ENCODE data around the gene CORO2A. TPM values are rescaled to one million over a fixed set of nuclear protein-coding genes. Genes with fewer than 3 reads are reported as not detected.

Gene CORO2A
- polyA plus RNA-seq, 1 of the 3 experiments (the other 2 are of a cell fraction), result 2.3 TPM

- H2AFZ ChIP-seq (ENCODE audit: low read depth), result no peak overlapping the region
- no peaks in the 10 kb centered on the region for H3F3A ChIP-seq (replicated peaks; ENCODE audit: insufficient read depth)
- ChIA-PET POLR2A (no interaction called here), CTCF (interaction anchor here (0.8 to 1.4 kb wide), 2 partner anchors 20 to 111 kb away, joined by 3 read pairs; no protein-coding TSS in a partner anchor)
- H3K9me3 ChIP-seq, result no peaks in the 10 kb centered on the region
- H3K79me2 ChIP-seq (ENCODE audit: insufficient read depth), result no peaks in the 10 kb centered on the region
- H3K4me3 ChIP-seq (ENCODE audit: low read depth in 2 of 2, low read length in 1 of 2), result no peak overlapping the region
- no peak for TF ChIP-seq RCOR1 (IDR thresholded peaks at IDR 0.05; ENCODE audit: low read length)
- TF ChIP-seq GATA2 (CRISPR knock-in tag; IDR thresholded peaks at IDR 0.05), result no peak
- TF ChIP-seq EP300 (IDR thresholded peaks at IDR 0.05; ENCODE audit: borderline replicate concordance in 1 of 2, low read depth in 1 of 2, low read length in 1 of 2), result no peak
- no peak for TF ChIP-seq FOXJ3 (CRISPR knock-in tag; IDR thresholded peaks at IDR 0.05)
- no peak for TF ChIP-seq TAF1 (IDR thresholded peaks at IDR 0.05; ENCODE audit: borderline replicate concordance, low read depth, low read length)
- no peak for TF ChIP-seq RXRA (IDR thresholded peaks at IDR 0.05; ENCODE audit: borderline replicate concordance, low read depth)
- TF ChIP-seq SMC3 (IDR thresholded peaks at IDR 0.05; ENCODE audit: low read depth, low read length), result no peak
- no peak for TF ChIP-seq ELF1 (IDR thresholded peaks at IDR 0.05)
- TF ChIP-seq TCF12 (IDR thresholded peaks at IDR 0.05), result no peak
- no peak for TF ChIP-seq SIN3A (IDR thresholded peaks at IDR 0.05; ENCODE audit: borderline replicate concordance, low read depth, low read length)
- no peak for TF ChIP-seq RAD21 (IDR thresholded peaks at IDR 0.05; ENCODE audit: low read length)
- TF ChIP-seq POLR2AphosphoS5 (IDR thresholded peaks at IDR 0.05; ENCODE audit: low read depth, low read length), result no peak
- TF ChIP-seq NRF1 (IDR thresholded peaks at IDR 0.05; ENCODE audit: low read depth, low read length), result no peak
- no peak for TF ChIP-seq NFIC (IDR thresholded peaks at IDR 0.05; ENCODE audit: borderline replicate concordance)
- TF ChIP-seq JUND (IDR thresholded peaks at IDR 0.05), result no peak
- no peak for TF ChIP-seq RFX5 (IDR thresholded peaks at IDR 0.05; ENCODE audit: low read length)
- TF ChIP-seq EZH2phosphoT487 (IDR thresholded peaks at IDR 0.05; ENCODE audit: borderline replicate concordance, low read depth), result no peak
- TF ChIP-seq, protein P1, sequence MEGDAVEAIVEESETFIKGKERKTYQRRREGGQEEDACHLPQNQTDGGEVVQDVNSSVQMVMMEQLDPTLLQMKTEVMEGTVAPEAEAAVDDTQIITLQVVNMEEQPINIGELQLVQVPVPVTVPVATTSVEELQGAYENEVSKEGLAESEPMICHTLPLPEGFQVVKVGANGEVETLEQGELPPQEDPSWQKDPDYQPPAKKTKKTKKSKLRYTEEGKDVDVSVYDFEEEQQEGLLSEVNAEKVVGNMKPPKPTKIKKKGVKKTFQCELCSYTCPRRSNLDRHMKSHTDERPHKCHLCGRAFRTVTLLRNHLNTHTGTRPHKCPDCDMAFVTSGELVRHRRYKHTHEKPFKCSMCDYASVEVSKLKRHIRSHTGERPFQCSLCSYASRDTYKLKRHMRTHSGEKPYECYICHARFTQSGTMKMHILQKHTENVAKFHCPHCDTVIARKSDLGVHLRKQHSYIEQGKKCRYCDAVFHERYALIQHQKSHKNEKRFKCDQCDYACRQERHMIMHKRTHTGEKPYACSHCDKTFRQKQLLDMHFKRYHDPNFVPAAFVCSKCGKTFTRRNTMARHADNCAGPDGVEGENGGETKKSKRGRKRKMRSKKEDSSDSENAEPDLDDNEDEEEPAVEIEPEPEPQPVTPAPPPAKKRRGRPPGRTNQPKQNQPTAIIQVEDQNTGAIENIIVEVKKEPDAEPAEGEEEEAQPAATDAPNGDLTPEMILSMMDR (IDR thresholded peaks at IDR 0.05), result no peak
- H3K27ac ChIP-seq (ENCODE audit: low read depth in 2 of 2, low read length in 1 of 2), result no peak overlapping the region
- DNase-seq, result no peak
- no peaks in the 10 kb centered on the region for H3K9me2 ChIP-seq
- H3K4me1 ChIP-seq (ENCODE audit: control insufficient read depth in 1 of 2, insufficient read depth in 2 of 2, low read depth in 1 of 2, low read length in 1 of 2), result peaks cover 0 to 3% of the 10 kb centered on the region in 2 experiments; a peak in 1 of 4 replicates
- H3K4me2 ChIP-seq, result no peak overlapping the region
- H3K36me3 ChIP-seq (replicated peaks in 1 of 2; ENCODE audit: control insufficient read depth in 1 of 2, insufficient read depth in 2 of 2, low read length in 1 of 2), result peaks cover 0 to 6% of the 10 kb centered on the region in 2 experiments
- no peaks in the 10 kb centered on the region for H4K20me1 ChIP-seq (ENCODE audit: insufficient read depth)
- H3K27me3 ChIP-seq (ENCODE audit: insufficient read depth), result no peaks in the 10 kb centered on the region
- H3K9ac ChIP-seq, result no peak overlapping the region
- WGBS (ENCODE audit: low lambda C conversion rate), result 92% methylated on average over 16 of the region's 16 CpGs
Observed at GRCh38 chr9:98094851-98095250, 97.6 kb downstream of the CORO2A start.

GRCh38 chr9:98094316-98094715, 98.1 kb downstream of the CORO2A start:
- Histone ChIP-seq H3K9ac (no peak overlapping the region), H3K27ac (ENCODE audit: low read depth in 2 of 2, low read length in 1 of 2) (no peak overlapping the region), H3K27me3 (ENCODE audit: insufficient read depth) (no peaks in the 10 kb centered on the region), H4K20me1 (ENCODE audit: insufficient read depth) (no peaks in the 10 kb centered on the region), H3K9me2 (no peaks in the 10 kb centered on the region), H3K4me3 (ENCODE audit: low read depth in 2 of 2, low read length in 1 of 2) (no peak overlapping the region), H3F3A (replicated peaks; ENCODE audit: insufficient read depth) (no peaks in the 10 kb centered on the region), H2AFZ (ENCODE audit: low read depth) (no peak overlapping the region), H3K9me3 (no peaks in the 10 kb centered on the region), H3K36me3 (replicated peaks in 1 of 2; ENCODE audit: control insufficient read depth in 1 of 2, insufficient read depth in 2 of 2, low read length in 1 of 2) (peaks cover 0 to 3% of the 10 kb centered on the region in 2 experiments), H3K79me2 (ENCODE audit: insufficient read depth) (no peaks in the 10 kb centered on the region), H3K4me1 (ENCODE audit: control insufficient read depth in 1 of 2, insufficient read depth in 2 of 2, low read depth in 1 of 2, low read length in 1 of 2) (no peaks in the 10 kb centered on the region), H3K4me2 (no peak overlapping the region)
- ChIA-PET CTCF (no interaction called here), POLR2A (no interaction called here)
- no peak for DNase-seq
- 95% methylated on average over 4 of the region's 4 CpGs for WGBS (ENCODE audit: low lambda C conversion rate)
- TF ChIP-seq, protein P2, sequence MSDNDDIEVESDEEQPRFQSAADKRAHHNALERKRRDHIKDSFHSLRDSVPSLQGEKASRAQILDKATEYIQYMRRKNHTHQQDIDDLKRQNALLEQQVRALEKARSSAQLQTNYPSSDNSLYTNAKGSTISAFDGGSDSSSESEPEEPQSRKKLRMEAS (IDR thresholded peaks at IDR 0.05; ENCODE audit: low read depth), result no peak
- TF ChIP-seq SIN3A (IDR thresholded peaks at IDR 0.05; ENCODE audit: borderline replicate concordance, low read depth, low read length) (no peak), YY1 (IDR thresholded peaks at IDR 0.05; ENCODE audit: low read depth) (no peak), RXRA (IDR thresholded peaks at IDR 0.05; ENCODE audit: borderline replicate concordance, low read depth) (no peak), FOXJ3 (CRISPR knock-in tag; IDR thresholded peaks at IDR 0.05) (no peak), MXI1 (IDR thresholded peaks at IDR 0.05; ENCODE audit: low read depth, low read length) (no peak), ELF1 (IDR thresholded peaks at IDR 0.05) (no peak), RCOR1 (IDR thresholded peaks at IDR 0.05; ENCODE audit: low read length) (no peak), TCF12 (IDR thresholded peaks at IDR 0.05) (no peak)
- TF ChIP-seq, protein P1 (IDR thresholded peaks at IDR 0.05), result no peak
- TF ChIP-seq, protein P3, sequence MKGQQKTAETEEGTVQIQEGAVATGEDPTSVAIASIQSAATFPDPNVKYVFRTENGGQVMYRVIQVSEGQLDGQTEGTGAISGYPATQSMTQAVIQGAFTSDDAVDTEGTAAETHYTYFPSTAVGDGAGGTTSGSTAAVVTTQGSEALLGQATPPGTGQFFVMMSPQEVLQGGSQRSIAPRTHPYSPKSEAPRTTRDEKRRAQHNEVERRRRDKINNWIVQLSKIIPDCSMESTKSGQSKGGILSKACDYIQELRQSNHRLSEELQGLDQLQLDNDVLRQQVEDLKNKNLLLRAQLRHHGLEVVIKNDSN (IDR thresholded peaks at IDR 0.05; ENCODE audit: borderline replicate concordance, low read depth), result no peak
- TF ChIP-seq, protein P4, sequence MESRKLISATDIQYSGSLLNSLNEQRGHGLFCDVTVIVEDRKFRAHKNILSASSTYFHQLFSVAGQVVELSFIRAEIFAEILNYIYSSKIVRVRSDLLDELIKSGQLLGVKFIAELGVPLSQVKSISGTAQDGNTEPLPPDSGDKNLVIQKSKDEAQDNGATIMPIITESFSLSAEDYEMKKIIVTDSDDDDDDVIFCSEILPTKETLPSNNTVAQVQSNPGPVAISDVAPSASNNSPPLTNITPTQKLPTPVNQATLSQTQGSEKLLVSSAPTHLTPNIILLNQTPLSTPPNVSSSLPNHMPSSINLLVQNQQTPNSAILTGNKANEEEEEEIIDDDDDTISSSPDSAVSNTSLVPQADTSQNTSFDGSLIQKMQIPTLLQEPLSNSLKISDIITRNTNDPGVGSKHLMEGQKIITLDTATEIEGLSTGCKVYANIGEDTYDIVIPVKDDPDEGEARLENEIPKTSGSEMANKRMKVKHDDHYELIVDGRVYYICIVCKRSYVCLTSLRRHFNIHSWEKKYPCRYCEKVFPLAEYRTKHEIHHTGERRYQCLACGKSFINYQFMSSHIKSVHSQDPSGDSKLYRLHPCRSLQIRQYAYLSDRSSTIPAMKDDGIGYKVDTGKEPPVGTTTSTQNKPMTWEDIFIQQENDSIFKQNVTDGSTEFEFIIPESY (IDR thresholded peaks at IDR 0.05; ENCODE audit: borderline replicate concordance, low read depth), result no peak
